Cardiac muscle cell (in vitro differentiated cells and primary cell): ENCODE measurements around the gene OR52A5. TPM values are rescaled to one million over a fixed set of nuclear protein-coding genes. Genes with fewer than 3 reads are reported as not detected.
A peak's percentile ranks its signal among the peaks of the same experiment; 100 is the strongest.

Source experiments
- DNase-seq, 2 donors: peaks; one replicate each; pipeline versions ENCODE4 v3.0.0 to v3.0.0-alpha.2; 2010 to 2017; ENCODE audit warnings: low read depth in 1 of 2, low spot score in 1 of 2
- H3K27ac ChIP-seq: fragments of 200-600 bp; sonication (generic); 2 replicates; pipeline ENCODE4 v1.5.1; 2016
- H3K27me3 ChIP-seq: fragments of 200-600 bp; sonication (generic); 2 replicates; pipeline ENCODE4 v1.6.0; 2016; ENCODE audit warnings: control low read depth
- H3K36me3 ChIP-seq: fragments of 200-600 bp; sonication (generic); 2 replicates; pipeline ENCODE4 v1.5.1; 2016; ENCODE audit warnings: control low read depth
- H3K4me1 ChIP-seq: fragments of 200-600 bp; sonication (generic); 2 replicates; pipeline ENCODE4 v1.8.1; 2017; ENCODE audit warnings: low read depth, mild to moderate bottlenecking, mixed run types
- H3K4me3 ChIP-seq: fragments of 200-600 bp; sonication (generic); 2 replicates; pipeline ENCODE4 v1.5.1; 2016; ENCODE audit warnings: mild to moderate bottlenecking
- H3K9me3 ChIP-seq: fragments of 200-600 bp; sonication (generic); 2 replicates; pipeline ENCODE4 v1.5.1; 2017; ENCODE audit warnings: low read depth, mild to moderate bottlenecking, control low read depth
- CTCF ChIP-seq: IDR thresholded peaks from 2 replicates; pipeline ENCODE4 v1.5.1; 2012; ENCODE audit warnings: low read depth, mild to moderate bottlenecking, low read length
- polyA plus RNA-seq: library from polyadenylated mRNA; unstranded; fragments of >200 nt; fragmentation: Nextera tagmentation; extraction: Ambion mirVana; gene quantifications from 2 replicates; pipeline ENCODE4 v1.2.1, GENCODE V29; 2016
- total RNA-seq: library from RNA; depleted of rRNA; stranded (reverse); fragments of >200 nt; gene quantifications from 2 replicates; pipeline ENCODE4 v1.2.3, GENCODE V29; 2016

Gene OR52A5
- total and polyA plus RNA-seq, 2 experiments from 2014 or later: not detected

GRCh38 chr11:5136261-5136660 is 1.9 kb downstream of the OR52A5 start:
- no peak for TF ChIP-seq CTCF
- Histone ChIP-seq H3K4me3 (no peak overlapping the region), H3K27me3 (no peaks in the 10 kb centered on the region), H3K36me3 (no peaks in the 10 kb centered on the region), H3K27ac (no peak overlapping the region), H3K9me3 (no peaks in the 10 kb centered on the region), H3K4me1 (no peaks in the 10 kb centered on the region)
- DNase-seq: no peak

- H3K4me1 ChIP-seq: no peaks in the 10 kb centered on the region
- H3K9me3 ChIP-seq: no peaks in the 10 kb centered on the region
- H3K4me3 ChIP-seq: no peak overlapping the region
- H3K27ac ChIP-seq: no peak overlapping the region
- DNase-seq: no peak
- no peaks in the 10 kb centered on the region for H3K36me3 ChIP-seq
- TF ChIP-seq CTCF: no peak
- no peaks in the 10 kb centered on the region for H3K27me3 ChIP-seq
Measured at GRCh38 chr11:5131584-5132335, 6.4 kb downstream of the OR52A5 start.

- Histone ChIP-seq H3K27ac (no peak overlapping the region), H3K4me1 (no peaks in the 10 kb centered on the region), H3K36me3 (no peaks in the 10 kb centered on the region), H3K4me3 (no peak overlapping the region), H3K9me3 (no peaks in the 10 kb centered on the region), H3K27me3 (no peaks in the 10 kb centered on the region)
- TF ChIP-seq CTCF: no peak
- DNase-seq: no peak
Measured at GRCh38 chr11:5129457-5129877, 8.7 kb downstream of the OR52A5 start.

GRCh38 chr11:5124891-5125620 is 13.1 kb downstream of the OR52A5 start:
- Histone ChIP-seq H3K9me3 (no peaks in the 10 kb centered on the region), H3K27ac (no peak overlapping the region), H3K36me3 (no peaks in the 10 kb centered on the region), H3K27me3 (no peaks in the 10 kb centered on the region), H3K4me3 (no peak overlapping the region), H3K4me1 (no peaks in the 10 kb centered on the region)
- DNase-seq: no peak
- TF ChIP-seq CTCF: no peak

- TF ChIP-seq CTCF: peak; percentile 77
- no peaks in the 10 kb centered on the region for H3K27me3 ChIP-seq
- no peak overlapping the region for H3K4me3 ChIP-seq
- H3K36me3 ChIP-seq: no peaks in the 10 kb centered on the region
- no peak overlapping the region for H3K27ac ChIP-seq
- peak; percentile 78 to 79 for DNase-seq
- H3K9me3 ChIP-seq: no peaks in the 10 kb centered on the region
- no peaks in the 10 kb centered on the region for H3K4me1 ChIP-seq
Measured at GRCh38 chr11:5123802-5124521, 14.2 kb downstream of the OR52A5 start.
